K562 (cell line): Measurements from ENCODE around the gene NRXN3. TPM values are rescaled to one million over a fixed set of nuclear protein-coding genes. Genes with fewer than 3 reads are reported as not detected.

ENCODE experiments used
- ATAC-seq: fragments of 200-7000 bp; cut with Tn5 transposase; 3 replicates; pipeline ENCODE4 v1.9.1; 2020; ENCODE audit warnings: moderate library complexity
- BruUV-seq: library from RNA; stranded (reverse); fragments of 400-500 nt; replicated peaks from 2 replicates; lab custom pipeline; 2021; lab: Mats Ljungman, UMichigan
- CTCF ChIA-PET: fragments of 300-600 bp; formaldehyde crosslinking; extraction: SDS; loops from one replicate; lab custom pipeline; 2021; ENCODE audit warnings: low intra/inter-chr PET ratio; lab: Yijun Ruan, JAX
- POLR2A ChIA-PET: fragments of 300-600, 350-650 bp; sonication (Branson Sonifier 250); formaldehyde crosslinking; extraction: SDS; loops from one replicate; lab custom pipeline; 2021; ENCODE audit warnings: antibody characterized with exemption, inconsistent platforms; lab: Yijun Ruan, JAX
- DNase-seq, 4 experiments: peaks; one replicate each; pipeline versions ENCODE4 v3.0.0 to v3.0.0-alpha.2; 2011 to 2018; ENCODE audit warnings: low spot score in 3 of 4, mixed read lengths in 3 of 4; ENCODE audit errors: extremely low read depth in 1 of 4
- FAIRE-seq: peaks from 2 replicates; lab custom pipeline; 2011; peaks lifted over from hg19 to GRCh38; lab: Jason Lieb, UNC
- H2AFZ ChIP-seq: 2 replicates; pipeline ENCODE4 v1.6.0; 2011; ENCODE audit warnings: low read depth, low read length, control low read depth, inconsistent platforms
- H3K27ac ChIP-seq: fragments of 200-600 bp; 3 replicates; pipeline ENCODE4 v1.8.0; 2011; ENCODE audit warnings: low read depth, mild to moderate bottlenecking, control low read depth, inconsistent platforms, low read length, moderate library complexity, mixed read lengths; ENCODE audit errors: extremely low read depth
- H3K27me3 ChIP-seq, 2 experiments: fragments of 300-600 bp in 1 of 2; 2 replicates in 1 of 2; 3 replicates in 1 of 2; pipeline versions ENCODE4 v1.6.0 to v1.8.0; 2011; ENCODE audit warnings: inconsistent platforms in 2 of 2, low read length in 2 of 2, mild to moderate bottlenecking in 1 of 2, mixed read lengths in 1 of 2, moderate library complexity in 1 of 2; ENCODE audit not compliant: control insufficient read depth in 2 of 2, insufficient read depth in 2 of 2
- H3K36me3 ChIP-seq: fragments of 300-600 bp; 3 replicates; pipeline ENCODE4 v1.8.0; 2011; ENCODE audit warnings: mild to moderate bottlenecking, low read length, inconsistent platforms; ENCODE audit not compliant: control insufficient read depth, insufficient read depth
- H3K4me1 ChIP-seq, 2 experiments: fragments of 200-600 bp in 1 of 2; replicated peaks in 1 of 2; 2 replicates in 1 of 2; 3 replicates in 1 of 2; pipeline versions ENCODE4 v1.5.1 to v1.8.0; 2011; ENCODE audit warnings: inconsistent platforms in 2 of 2, low read length in 2 of 2, mild to moderate bottlenecking in 1 of 2, mixed read lengths in 1 of 2, moderate library complexity in 1 of 2; ENCODE audit not compliant: control insufficient read depth in 2 of 2, insufficient read depth in 2 of 2
- H3K4me2 ChIP-seq: 2 replicates; pipeline ENCODE4 v1.6.1; 2011; ENCODE audit warnings: low read length, control low read depth, inconsistent platforms, mixed read lengths; ENCODE audit not compliant: insufficient read depth
- H3K4me3 ChIP-seq: fragments of 200-600 bp; sonication (generic), shearing (Covaris generic); 2 replicates; pipeline ENCODE4 v1.5.1; 2016; ENCODE audit warnings: control low read depth, inconsistent platforms
- H3K79me2 ChIP-seq: fragments of 200-600 bp; 3 replicates; pipeline ENCODE4 v1.8.0; 2011; ENCODE audit warnings: low read length, inconsistent platforms; ENCODE audit not compliant: control insufficient read depth, insufficient read depth
- H3K9ac ChIP-seq, 2 experiments: 2 replicates each; pipeline versions ENCODE4 v1.6.0 to v1.6.1; 2011; ENCODE audit warnings: low read depth in 2 of 2, low read length in 2 of 2, control low read depth in 1 of 2, inconsistent platforms in 1 of 2, mild to moderate bottlenecking in 1 of 2, mixed read lengths in 1 of 2; ENCODE audit not compliant: insufficient read depth in 1 of 2
- H3K9me1 ChIP-seq: one replicate; pipeline ENCODE4 v1.6.0; 2011; ENCODE audit warnings: inconsistent platforms, mild to moderate bottlenecking, low read length, moderate library complexity; ENCODE audit not compliant: control insufficient read depth, insufficient read depth
- H3K9me3 ChIP-seq: replicated peaks from 2 replicates; pipeline ENCODE4 v1.5.1; 2011; ENCODE audit warnings: low read depth, low read length, inconsistent platforms; ENCODE audit not compliant: control insufficient read depth, insufficient read depth
- H4K20me1 ChIP-seq: replicated peaks from 2 replicates; pipeline ENCODE4 v1.6.1; 2011; ENCODE audit warnings: low read length, inconsistent platforms, mixed read lengths; ENCODE audit not compliant: control insufficient read depth, insufficient read depth
- ADNP ChIP-seq: fragments of 200-800 bp; sonication (Bioruptor generic); IDR thresholded peaks from 2 replicates; pipeline ENCODE4 v1.6.1; 2016; ENCODE audit warnings: missing genetic modification characterization, missing compliant biosample characterization
- CEBPZ ChIP-seq: fragments of 150-350 bp; IDR thresholded peaks from 2 replicates; pipeline ENCODE4 v1.6.1; 2014; ENCODE audit warnings: low read depth, mild to moderate bottlenecking, low read length, borderline replicate concordance
- ID3 ChIP-seq, 2 experiments: fragments of 250-450 bp in 1 of 2; fragments of 450-650 bp in 1 of 2; sonication (Bioruptor Pico) in 1 of 2; IDR thresholded peaks; 2 replicates each; pipeline versions ENCODE4 v1.6.1 to v1.8.0; 2016 to 2021; ENCODE audit warnings: mild to moderate bottlenecking in 2 of 2, moderate library complexity in 2 of 2, missing compliant biosample characterization in 1 of 2, missing genetic modification characterization in 1 of 2
- MTA2 ChIP-seq: fragments of 450-650 bp; IDR thresholded peaks from 2 replicates; pipeline ENCODE4 v1.6.1; 2016; ENCODE audit warnings: low read depth
- NELFE ChIP-seq: IDR thresholded peaks from 2 replicates; pipeline ENCODE4 v1.6.1; 2011; ENCODE audit warnings: mild to moderate bottlenecking; ENCODE audit not compliant: insufficient read depth, insufficient read length
- WGBS: fragments of 100-300 bp; shearing (Covaris generic); methylation state at CpG from one replicate; pipeline ENCODE4 v1.1.6; 2016; ENCODE audit warnings: low coverage, mixed read lengths; ENCODE audit not compliant: insufficient coverage; ENCODE audit errors: missing lambda C conversion rate; 5-methylcytosine and 5-hydroxymethylcytosine counted together
- in situ Hi-C: fragments of 300-500 bp; cut with MboI; formaldehyde crosslinking; loops from 4 replicates; pipeline ENCODE4 v1.15.0; 2018; ENCODE audit warnings: inconsistent platforms, mixed read lengths
- intact Hi-C: fragments of 100-400 bp; cut with micrococcal nuclease; formaldehyde crosslinking; loops from 2 replicates; pipeline ENCODE4 v1.14.2; 2022
- polyA plus RNA-seq, 8 experiments: library from polyadenylated mRNA; depleted of rRNA in 4 of 8; stranded (reverse) in 5 of 8; unstranded in 3 of 8; fragments of >200 nt; fragmentation: Nextera tagmentation in 2 of 8; fragmentation: Illumina TruSeq in 1 of 8; extraction: Ambion mirVana in 2 of 8; extraction: Trizol in 1 of 8; gene quantifications; 2 replicates each; pipeline versions ENCODE4 v1.2.1 to v1.2.3, GENCODE V29; 2011 to 2014; ENCODE audit warnings: inconsistent platforms in 1 of 8, missing spikeins in 1 of 8
- total RNA-seq, 7 experiments: library from RNA; depleted of rRNA in 6 of 7; stranded (reverse); fragments of >200 nt in 6 of 7; fragmentation: Illumina TruSeq in 2 of 7; extraction: Trizol in 2 of 7; gene quantifications; 2 replicates each; pipeline versions ENCODE4 v1.2.1 to v1.2.3, GENCODE V29; 2011 to 2021; ENCODE audit warnings: low replicate concordance in 1 of 7

NRXN3 gene
- total and polyA plus RNA-seq, 9 of the 15 experiments (the other 6 are each of a cell fraction or from before 2014, with no cell fraction given), result 0.09 TPM; not detected in 8

- 0% methylated on average over 4 of the region's 5 CpGs for WGBS
- in situ Hi-C loops, result no loop called here
- Histone ChIP-seq H4K20me1 (no peaks in the 10 kb centered on the region), H3K4me2 (no peak overlapping the region), H3K9ac (no peak overlapping the region), H3K36me3 (no peaks in the 10 kb centered on the region), H3K4me1 (no peaks in the 10 kb centered on the region), H3K9me3 (no peaks in the 10 kb centered on the region), H3K79me2 (no peaks in the 10 kb centered on the region), H2AFZ (no peak overlapping the region), H3K27ac (no peak overlapping the region), H3K27me3 (no peaks in the 10 kb centered on the region), H3K9me1 (no peaks in the 10 kb centered on the region), H3K4me3 (no peak overlapping the region)
- no peak for FAIRE-seq
- intact Hi-C loops, result no loop called here
- DNase-seq, result peak in 3 of 4 experiments; percentile 4 to 5 (median 5)
- BruUV-seq, result no TSS peak
- ATAC-seq, result no peak
- ChIA-PET CTCF (no interaction called here), POLR2A (no interaction called here)
- TF ChIP-seq ADNP (tag) (no peak), ID3 (CRISPR knock-in tag; IDR thresholded peaks at IDR 0.05) (no peak), ID3 (tag; IDR thresholded peaks at IDR 0.05) (no peak), CEBPZ (no peak), MTA2 (no peak), NELFE (no peak)
Observed at GRCh38 chr14:78902010-78902623, 731.9 kb downstream of the NRXN3 start.
